Spinal cord (tissue), 10 donors: ENCODE data around the gene C19orf38. TPM values are rescaled to one million over a fixed set of nuclear protein-coding genes. Genes with fewer than 3 reads are reported as not detected.

Experiments used
- DNase-seq, 6 donors: peaks; one replicate each; pipeline versions ENCODE4 v3.0.0 to v3.0.0-alpha.2; 2013 to 2015; ENCODE audit warnings: low spot score in 6 of 6, low read depth in 4 of 6
- H3K27ac ChIP-seq: one replicate; pipeline ENCODE4 v1.5.1; 2013; ENCODE audit warnings: low read depth, low read length, control low read depth
- H3K27me3 ChIP-seq: one replicate; pipeline ENCODE4 v1.6.1; 2013; ENCODE audit warnings: low read length; ENCODE audit not compliant: control insufficient read depth, insufficient read depth
- H3K36me3 ChIP-seq: one replicate; pipeline ENCODE4 v1.6.1; 2013; ENCODE audit warnings: low read length; ENCODE audit not compliant: control insufficient read depth, insufficient read depth
- H3K4me1 ChIP-seq: one replicate; pipeline ENCODE4 v1.6.1; 2013; ENCODE audit warnings: low read length; ENCODE audit not compliant: control insufficient read depth, insufficient read depth
- H3K4me3 ChIP-seq: one replicate; pipeline ENCODE4 v1.5.1; 2013; ENCODE audit warnings: low read depth, low read length, control low read depth
- H3K9me3 ChIP-seq: one replicate; pipeline ENCODE4 v1.6.1; 2013; ENCODE audit warnings: low read length; ENCODE audit not compliant: control insufficient read depth, insufficient read depth
- WGBS: methylation state at CpG from one replicate; pipeline ENCODE4 v1.1.5; 2013; ENCODE audit warnings: missing lambda C conversion rate; ENCODE audit not compliant: insufficient coverage; 5-methylcytosine and 5-hydroxymethylcytosine counted together
- long read RNA-seq, 4 donors: transcript quantifications; one replicate each; lab custom pipeline, GENCODE V29; 2026
- polyA plus RNA-seq, 2 donors: library from polyadenylated mRNA; unstranded; fragments of 120-200 nt; gene quantifications; one replicate each; pipeline ENCODE4 v1.2.1, GENCODE V29; 2013; ENCODE audit not compliant: insufficient read length in 2 of 2
- total RNA-seq, 2 donors: library from RNA; depleted of rRNA in 1 of 2; stranded (reverse); fragments of 120-200 nt in 1 of 2; fragments of >200 nt in 1 of 2; gene quantifications; one replicate each; pipeline versions ENCODE4 v1.2.3 to v1.2.4, GENCODE V29; 2013 to 2014
- donor health status: healthy.

The C19orf38 gene, protein sequence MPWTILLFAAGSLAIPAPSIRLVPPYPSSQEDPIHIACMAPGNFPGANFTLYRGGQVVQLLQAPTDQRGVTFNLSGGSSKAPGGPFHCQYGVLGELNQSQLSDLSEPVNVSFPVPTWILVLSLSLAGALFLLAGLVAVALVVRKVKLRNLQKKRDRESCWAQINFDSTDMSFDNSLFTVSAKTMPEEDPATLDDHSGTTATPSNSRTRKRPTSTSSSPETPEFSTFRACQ
- total RNA-seq (1 to 10 TPM; 2.4 to 2.9 TPM), polyA plus RNA-seq (1 to 10 TPM; 1.3 to 2.0 TPM)
- long read RNA-seq, donor 1, partial matches to known transcripts, result 0 of 1 reads
- long read RNA-seq, donor 1, other reads (novel, unspliced or antisense), result 0 of 1 reads
- long read RNA-seq, donor 2, partial matches to known transcripts, result 0 of 1 reads
- long read RNA-seq, donor 2, other reads (novel, unspliced or antisense), result 0 of 1 reads
- long read RNA-seq, donor 3, partial matches to known transcripts, result 0 of 1 reads
- long read RNA-seq, donor 3, other reads (novel, unspliced or antisense), result 0 of 1 reads
- long read RNA-seq, donor 4, partial matches to known transcripts, result 0 of 1 reads
- long read RNA-seq, donor 4, other reads (novel, unspliced or antisense), result 0 of 1 reads

DNA sequence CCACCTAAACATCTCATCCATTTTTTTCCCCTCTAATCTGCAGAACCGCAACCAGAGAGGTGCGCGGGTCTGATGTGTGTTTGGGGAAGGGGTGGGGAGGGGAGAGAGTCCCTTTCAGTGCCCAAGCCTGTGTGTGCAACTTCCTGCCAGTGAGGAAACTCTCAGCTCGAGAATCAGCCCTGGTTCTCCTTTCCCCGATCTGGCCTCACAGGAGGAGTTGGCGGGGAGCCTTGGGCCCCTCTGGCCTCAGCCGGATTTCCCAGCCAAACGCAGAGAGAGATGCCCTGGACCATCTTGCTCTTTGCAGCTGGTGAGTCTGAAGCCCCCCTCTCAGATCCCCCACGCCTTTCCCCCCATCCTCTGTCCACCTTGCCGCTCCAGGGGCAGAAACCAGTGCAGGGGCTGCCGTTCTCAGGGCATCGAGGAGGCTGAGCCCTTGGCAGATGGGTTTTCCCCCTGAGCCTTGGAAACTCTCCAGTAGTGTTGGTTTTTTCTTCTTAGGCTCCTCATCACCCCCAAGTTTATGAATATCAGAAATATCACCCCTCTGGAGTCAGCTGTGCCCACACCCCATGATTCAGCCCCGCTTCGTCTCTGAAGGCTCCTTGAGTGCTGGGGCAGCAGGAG lies at the start of gene C19orf38:
TSS of gene C19orf38 (plus strand) at position 186 of the 627 bp plus-strand sequence. CDS start at position 280, 94 bp downstream.
- peaks cover 6% of the 10 kb centered on the region for H3K9me3 ChIP-seq
- H3K4me3 ChIP-seq, result no peak within 1 kb of the TSS
- DNase-seq, result no peak
- no peaks in the 10 kb centered on the region for H3K4me1 ChIP-seq
- 56% methylated on average over 4 of the region's 14 CpGs for WGBS
- no peak within 1 kb of the TSS for H3K27ac ChIP-seq
- no peaks in the 10 kb centered on the region for H3K27me3 ChIP-seq
- H3K36me3 ChIP-seq, result no peaks in the 10 kb centered on the region

DNA sequence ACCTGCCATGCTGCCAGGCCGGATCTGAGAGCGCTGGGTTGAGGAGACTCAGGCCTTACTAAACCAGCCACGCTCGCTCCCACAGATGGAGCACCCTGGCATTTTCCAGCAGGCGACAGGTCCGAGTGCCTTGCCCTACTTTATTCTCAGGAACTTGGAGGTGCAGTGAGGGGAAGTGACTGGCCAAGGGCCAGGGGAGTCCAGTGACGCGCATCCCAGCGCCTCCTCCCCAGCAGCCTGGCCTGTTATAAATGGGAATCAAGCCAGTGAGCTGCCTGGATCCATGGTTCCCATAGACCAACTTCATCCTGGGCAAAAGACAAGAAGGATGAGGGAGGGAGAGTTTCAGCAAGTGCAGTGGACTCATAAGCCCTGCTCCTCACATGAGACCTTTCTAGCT lies 47.7 kb upstream of the C19orf38 start:
- Histone ChIP-seq H3K36me3 (peaks cover 90% of the 10 kb centered on the region), H3K9me3 (no peaks in the 10 kb centered on the region), H3K27ac (no peak overlapping the region), H3K4me3 (no peak overlapping the region), H3K4me1 (peaks cover 23% of the 10 kb centered on the region), H3K27me3 (no peaks in the 10 kb centered on the region)
- DNase-seq, result peak in 1 of 6 donors; percentile 9
- WGBS, result 72% methylated on average over 5 of the region's 9 CpGs

DNA sequence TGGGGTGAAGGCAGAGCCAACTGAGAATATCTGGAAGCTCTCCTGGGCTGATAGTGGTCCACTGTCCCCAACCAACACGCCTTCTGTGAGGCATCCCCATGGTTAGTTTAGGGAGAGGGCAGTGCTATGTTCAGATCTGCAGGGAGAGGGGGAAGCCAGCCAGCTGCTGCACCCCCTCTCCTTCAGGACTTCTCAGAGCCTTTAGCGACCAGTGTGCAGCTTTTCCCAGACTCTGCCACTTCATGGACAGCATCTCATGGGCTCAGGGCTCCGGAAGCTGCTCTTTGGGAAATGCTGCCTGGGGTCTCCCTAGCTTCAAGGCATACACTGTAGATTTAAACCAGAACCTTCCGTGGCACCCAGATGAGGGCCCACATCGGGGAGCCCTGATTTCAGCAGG lies 45.7 kb upstream of the C19orf38 start:
- no peak for DNase-seq
- Histone ChIP-seq H3K4me3 (no peak overlapping the region), H3K27me3 (no peaks in the 10 kb centered on the region), H3K9me3 (no peaks in the 10 kb centered on the region), H3K27ac (no peak overlapping the region), H3K36me3 (peaks cover 83% of the 10 kb centered on the region), H3K4me1 (peaks cover 6% of the 10 kb centered on the region)
- 97% methylated on average over 5 of the region's 5 CpGs for WGBS

DNA sequence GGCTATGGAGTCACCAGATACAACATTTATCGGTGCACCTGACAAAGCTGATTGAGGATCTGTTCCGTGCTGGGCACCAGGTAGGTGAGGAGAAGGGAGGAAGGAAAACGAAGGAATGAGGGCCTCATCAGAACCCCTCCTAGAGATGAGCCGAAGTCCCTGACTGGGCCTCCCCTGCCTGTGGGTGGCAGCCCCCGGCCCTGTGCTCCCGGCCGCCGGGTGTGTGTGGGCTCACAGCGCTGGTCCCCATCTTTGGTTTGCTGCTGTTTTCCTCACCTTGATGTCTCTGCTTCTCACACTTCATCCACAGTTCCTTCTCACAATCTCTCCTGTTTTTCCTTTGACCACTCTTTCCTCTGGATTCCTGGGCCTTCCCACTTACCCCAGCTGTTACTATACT lies 45.0 kb upstream of the C19orf38 start:
- H3K4me1 ChIP-seq, result peaks cover 4% of the 10 kb centered on the region

DNA sequence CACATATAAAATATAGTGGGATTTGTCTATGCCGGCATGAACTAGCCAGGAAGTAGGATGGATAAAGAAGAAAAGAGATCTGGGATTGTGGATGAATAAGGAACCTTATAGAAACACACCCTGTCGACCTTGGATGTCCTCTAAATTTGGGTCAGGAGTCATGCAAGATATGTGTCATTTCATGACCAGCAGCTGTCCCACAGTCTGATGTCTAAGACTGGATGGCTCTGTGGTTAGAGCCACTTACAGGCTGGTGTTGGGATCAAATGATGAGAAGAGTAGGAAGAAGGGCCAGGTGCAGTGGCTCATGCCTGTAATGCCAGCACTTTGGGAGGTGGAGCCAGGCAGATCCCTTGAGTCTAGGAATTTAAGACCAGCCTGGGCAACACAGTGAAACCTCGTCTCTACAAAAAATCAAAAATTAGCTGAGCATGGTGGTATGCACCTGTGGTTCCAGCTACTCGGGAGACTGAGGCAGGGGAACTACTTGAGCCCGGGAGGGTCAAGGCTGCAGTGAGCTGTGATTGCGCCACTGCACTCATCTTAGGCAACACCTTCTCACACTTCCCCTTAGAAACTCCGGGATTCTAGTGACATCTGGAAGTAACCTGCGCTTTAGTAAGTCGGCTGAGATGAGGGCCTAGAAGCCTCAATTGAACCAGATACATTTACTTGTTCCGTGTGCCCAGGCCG lies 43.0 kb upstream of the C19orf38 start:
- Histone ChIP-seq H3K27me3 (no peaks in the 10 kb centered on the region), H3K4me3 (no peak overlapping the region), H3K27ac (no peak overlapping the region), H3K9me3 (no peaks in the 10 kb centered on the region), H3K4me1 (peaks cover 4% of the 10 kb centered on the region), H3K36me3 (peaks cover 86% of the 10 kb centered on the region)
- no peak for DNase-seq
- 96% methylated on average over 10 of the region's 11 CpGs for WGBS

More for the DNA sequence above, 45.0 kb upstream of the C19orf38 start:
- Histone ChIP-seq H3K27ac (no peak overlapping the region), H3K9me3 (no peaks in the 10 kb centered on the region), H3K27me3 (no peaks in the 10 kb centered on the region), H3K36me3 (peaks cover 83% of the 10 kb centered on the region), H3K4me3 (no peak overlapping the region)
- 98% methylated on average over 8 of the region's 9 CpGs for WGBS
- DNase-seq, result no peak

DNA sequence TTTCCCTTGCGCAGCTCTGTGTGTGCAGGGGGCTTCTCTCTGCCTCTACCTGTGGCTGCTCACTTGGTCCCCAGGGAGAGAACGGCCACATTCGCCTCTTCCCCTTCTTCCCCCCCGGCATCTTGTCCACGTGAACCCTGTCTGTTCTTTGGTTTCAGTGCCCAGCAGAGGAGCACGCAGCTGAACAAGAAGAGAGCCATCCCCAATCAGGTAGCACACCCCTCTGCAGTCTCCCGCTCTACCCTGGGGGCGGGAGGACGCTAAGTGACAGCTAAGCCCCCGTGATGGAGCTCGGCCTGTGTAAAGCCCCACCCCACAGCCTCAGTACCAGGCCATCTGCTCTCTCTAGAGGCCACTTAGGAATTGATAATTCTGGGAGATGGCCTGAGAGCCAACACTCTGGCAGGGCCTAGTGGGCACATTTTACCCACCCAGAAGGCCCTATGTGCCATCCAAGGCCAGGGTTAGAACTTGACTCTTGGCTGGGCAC lies 42.4 kb upstream of the C19orf38 start:
- Histone ChIP-seq H3K27ac (no peak overlapping the region), H3K36me3 (peaks cover 86% of the 10 kb centered on the region), H3K27me3 (no peaks in the 10 kb centered on the region), H3K4me1 (peaks cover 3% of the 10 kb centered on the region), H3K9me3 (no peaks in the 10 kb centered on the region), H3K4me3 (no peak overlapping the region)
- WGBS, result 98% methylated on average over 6 of the region's 11 CpGs
- DNase-seq, result no peak

DNA sequence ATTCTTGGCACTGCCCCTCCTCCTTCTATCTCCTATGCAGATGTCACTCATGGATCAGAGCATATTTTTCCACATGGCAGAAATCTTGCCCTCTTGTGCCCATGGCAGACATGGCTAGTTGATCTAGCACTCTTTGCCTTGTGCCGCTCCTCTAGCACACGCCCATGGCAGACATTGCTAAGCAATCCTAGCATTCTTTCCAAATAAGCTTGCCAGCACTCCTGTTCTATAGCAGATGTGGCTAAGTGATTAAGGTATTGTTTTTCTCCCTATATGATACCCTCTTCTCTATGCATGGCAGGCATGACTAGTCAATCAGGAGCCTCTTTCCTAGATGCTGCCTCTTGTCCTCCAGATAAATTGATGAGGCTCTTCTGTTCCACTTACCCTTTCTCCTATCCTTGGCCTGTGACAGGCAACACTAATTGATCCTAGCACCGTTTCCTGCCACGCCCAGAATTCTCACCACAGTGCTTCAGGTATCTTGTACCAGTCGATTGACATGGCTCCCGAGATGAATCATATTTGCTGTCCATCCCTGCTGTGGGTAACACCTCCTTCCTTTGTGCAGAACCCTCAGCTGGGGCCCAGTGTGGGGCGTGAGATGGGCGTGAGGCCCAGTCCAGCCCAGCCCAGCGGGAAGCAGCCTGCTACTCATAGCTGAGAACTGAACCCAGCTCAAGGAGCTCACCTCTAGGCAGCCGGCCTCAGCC lies 39.1 kb upstream of the C19orf38 start:
- no peaks in the 10 kb centered on the region for H3K9me3 ChIP-seq
- peaks cover 86% of the 10 kb centered on the region for H3K36me3 ChIP-seq
- H3K27me3 ChIP-seq, result no peaks in the 10 kb centered on the region
- no peak overlapping the region for H3K27ac ChIP-seq
- no peak overlapping the region for H3K4me3 ChIP-seq
- no peaks in the 10 kb centered on the region for H3K4me1 ChIP-seq
- 83% methylated on average over 8 of the region's 10 CpGs for WGBS
- no peak for DNase-seq

DNA sequence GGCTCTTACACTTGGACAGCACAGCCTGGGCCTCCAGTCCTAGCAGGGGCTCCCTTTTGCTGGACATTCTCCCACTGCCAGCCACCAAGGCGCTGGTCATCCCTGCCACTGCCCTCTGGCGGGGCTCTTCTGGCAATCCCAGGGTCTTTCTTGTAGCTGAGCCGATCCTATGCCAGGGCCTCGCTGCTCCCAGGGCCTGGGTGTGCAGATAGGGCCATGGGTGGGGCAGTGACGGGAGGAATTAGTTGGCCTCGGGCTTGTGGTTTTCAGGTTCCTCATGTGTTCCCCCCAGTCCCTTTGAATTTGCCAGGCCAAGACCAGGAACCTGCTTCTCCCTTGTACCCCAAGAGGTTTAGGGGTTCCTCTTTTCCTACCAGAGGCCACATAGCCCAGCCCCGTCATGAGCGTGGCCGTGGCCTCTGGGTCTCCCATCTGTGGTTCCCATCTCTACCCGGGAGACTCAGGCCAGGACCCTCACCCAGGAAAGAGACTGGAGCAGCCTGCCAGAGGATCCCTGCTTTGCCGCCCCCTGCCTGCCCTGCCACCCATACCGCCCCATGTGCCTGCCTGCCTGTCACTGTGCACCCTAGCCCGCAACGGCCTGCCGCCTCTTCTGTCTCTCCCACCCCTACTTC lies 38.4 kb upstream of the C19orf38 start:
- H3K36me3 ChIP-seq, result peaks cover 87% of the 10 kb centered on the region
- WGBS, result 84% methylated on average over 13 of the region's 15 CpGs
- no peak overlapping the region for H3K27ac ChIP-seq
- no peaks in the 10 kb centered on the region for H3K9me3 ChIP-seq
- H3K27me3 ChIP-seq, result no peaks in the 10 kb centered on the region
- DNase-seq, result no peak
- no peaks in the 10 kb centered on the region for H3K4me1 ChIP-seq
- H3K4me3 ChIP-seq, result no peak overlapping the region
